Erythroblast (primary cell): ENCODE data around the gene MTRF1.

ENCODE experiments used
- DNase-seq, 2 experiments: peaks; one replicate each; lab custom pipeline; 2025; lab: John Stamatoyannopoulos, UW
- GATA1 ChIP-seq: IDR thresholded peaks from 2 replicates; pipeline ENCODE4 v1.6.1; 2011; ENCODE audit warnings: low read depth, mild to moderate bottlenecking, control low read depth, low read length, moderate library complexity
- POLR2A ChIP-seq: IDR thresholded peaks from 2 replicates; pipeline ENCODE4 v1.6.1; 2011; ENCODE audit warnings: mild to moderate bottlenecking, low read length

The MTRF1 gene

GRCh38 chr13:41263261-41263971 lies at the start of gene MTRF1:
Gene MTRF1 (minus strand): TSS chr13:41263576. CDS start chr13:41260907, 2,669 bp downstream.
- DNase-seq = peak; percentile 87 to 90
- TF ChIP-seq POLR2A (peak; percentile 80), GATA1 (no peak)

GRCh38 chr13:41313117-41313516 lies 49.7 kb upstream of the MTRF1 start:
- no peak for DNase-seq
- no peak for TF ChIP-seq POLR2A
- TF ChIP-seq GATA1 = no peak

- DNase-seq = peak; percentile 72 to 76
- TF ChIP-seq GATA1 (no peak), POLR2A (no peak)
These were observed 48.8 kb upstream of the MTRF1 start for GRCh38 chr13:41312176-41312500.

GRCh38 chr13:41311406-41312175 lies 48.2 kb upstream of the MTRF1 start:
- TF ChIP-seq POLR2A (peak; percentile 59), GATA1 (no peak)
- peak; percentile 72 to 87 for DNase-seq

- peak; percentile 88 for TF ChIP-seq POLR2A
- no peak for TF ChIP-seq GATA1
- peak; percentile 91 to 93 for DNase-seq
These were observed 47.6 kb upstream of the MTRF1 start, which contains the start of gene NAA16 for GRCh38 chr13:41310963-41311405. Gene NAA16 (plus strand): TSS chr13:41311267. CDS start chr13:41311529, 262 bp downstream.

GRCh38 chr13:41307884-41308640 lies 44.7 kb upstream of the MTRF1 start:
- no peak for DNase-seq
- TF ChIP-seq GATA1 (no peak), POLR2A (no peak)

GRCh38 chr13:41306271-41307145 lies 43.1 kb upstream of the MTRF1 start:
- TF ChIP-seq GATA1 (no peak), POLR2A (no peak)
- no peak for DNase-seq

- DNase-seq = no peak
- TF ChIP-seq POLR2A (no peak), GATA1 (no peak)
These were observed 41.2 kb upstream of the MTRF1 start for GRCh38 chr13:41304551-41304950.

- no peak for DNase-seq
- TF ChIP-seq POLR2A = no peak
These were observed 39.4 kb upstream of the MTRF1 start for GRCh38 chr13:41302743-41303142.

GRCh38 chr13:41299316-41300094 lies 36.1 kb upstream of the MTRF1 start:
- DNase-seq = no peak
- TF ChIP-seq POLR2A (no peak), GATA1 (no peak)

GRCh38 chr13:41296879-41297646 lies 33.7 kb upstream of the MTRF1 start:
- TF ChIP-seq POLR2A (no peak), GATA1 (no peak)

GRCh38 chr13:41295973-41296372 lies 32.6 kb upstream of the MTRF1 start:
- DNase-seq = no peak

More at GRCh38 chr13:41296879-41297646, 33.7 kb upstream of the MTRF1 start:
- no peak for DNase-seq

More at GRCh38 chr13:41295973-41296372, 32.6 kb upstream of the MTRF1 start:
- TF ChIP-seq POLR2A = no peak
